Adrenal gland (tissue), 5 donors: ENCODE results near the gene PRKCA.

Experiments used
- POLR2A ChIP-seq, 2 donors: fragments of 450-650 bp; IDR thresholded peaks; one replicate each; pipeline ENCODE4 v1.6.1; 2017; ENCODE audit warnings: antibody characterized with exemption in 2 of 2, mild to moderate bottlenecking in 2 of 2, moderate library complexity in 1 of 2
- TF ChIP-seq, protein P1 (sequence below), 6 experiments: fragments of 450-650 bp in 4 of 6; fragments of 200-600 bp in 2 of 6; sonication (generic) in 1 of 6; IDR thresholded peaks; 1 replicate in 5 of 6; 2 replicates in 1 of 6; pipeline versions ENCODE4 v1.5.1 to v1.8.0; 2016 to 2021; ENCODE audit warnings: antibody characterized with exemption in 6 of 6, mild to moderate bottlenecking in 2 of 6, moderate library complexity in 1 of 6
- donor health status: DM: no; HTN: no; CAD: no.

DNA sequence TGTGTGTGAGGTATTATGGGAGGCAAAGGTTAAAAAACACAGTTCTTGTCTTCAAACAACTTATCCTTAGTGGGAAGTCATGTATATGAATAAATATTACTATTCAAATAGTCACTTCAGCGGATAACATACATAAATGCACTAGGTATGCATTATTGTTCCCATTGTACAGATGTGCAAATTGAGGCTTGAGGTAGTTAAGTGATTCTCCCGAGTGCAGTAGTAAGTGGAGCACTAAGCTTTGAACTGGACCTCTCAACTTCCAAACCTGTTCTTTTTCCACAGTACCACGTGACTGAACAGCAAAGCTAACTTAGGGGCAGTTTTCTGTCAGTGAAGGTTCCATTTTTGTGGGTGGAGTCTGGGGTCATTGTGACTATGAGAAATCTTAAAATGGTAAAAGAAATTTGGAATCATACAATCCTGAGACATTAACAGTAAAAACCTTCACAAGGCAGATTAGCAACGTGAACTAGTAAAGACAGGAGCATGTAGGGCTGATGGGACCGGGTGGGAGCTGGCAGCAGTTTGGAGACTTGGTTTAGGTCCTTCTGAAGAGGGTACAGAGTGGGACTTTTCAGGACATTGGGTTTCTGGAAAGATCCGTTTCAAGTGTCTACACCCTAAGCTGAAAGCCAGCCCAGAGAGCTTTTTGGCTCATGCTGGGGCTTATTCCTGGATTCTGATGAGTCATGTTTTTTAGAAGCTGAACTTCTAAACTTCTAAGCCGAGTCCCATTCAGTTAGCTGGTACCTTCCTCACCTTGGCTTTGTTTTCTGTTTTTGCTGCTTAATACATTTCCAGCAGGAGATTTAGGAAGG, 204.9 kb downstream of the PRKCA start:
- no peak for TF ChIP-seq POLR2A (IDR thresholded peaks at IDR 0.05)
- TF ChIP-seq, protein P1, sequence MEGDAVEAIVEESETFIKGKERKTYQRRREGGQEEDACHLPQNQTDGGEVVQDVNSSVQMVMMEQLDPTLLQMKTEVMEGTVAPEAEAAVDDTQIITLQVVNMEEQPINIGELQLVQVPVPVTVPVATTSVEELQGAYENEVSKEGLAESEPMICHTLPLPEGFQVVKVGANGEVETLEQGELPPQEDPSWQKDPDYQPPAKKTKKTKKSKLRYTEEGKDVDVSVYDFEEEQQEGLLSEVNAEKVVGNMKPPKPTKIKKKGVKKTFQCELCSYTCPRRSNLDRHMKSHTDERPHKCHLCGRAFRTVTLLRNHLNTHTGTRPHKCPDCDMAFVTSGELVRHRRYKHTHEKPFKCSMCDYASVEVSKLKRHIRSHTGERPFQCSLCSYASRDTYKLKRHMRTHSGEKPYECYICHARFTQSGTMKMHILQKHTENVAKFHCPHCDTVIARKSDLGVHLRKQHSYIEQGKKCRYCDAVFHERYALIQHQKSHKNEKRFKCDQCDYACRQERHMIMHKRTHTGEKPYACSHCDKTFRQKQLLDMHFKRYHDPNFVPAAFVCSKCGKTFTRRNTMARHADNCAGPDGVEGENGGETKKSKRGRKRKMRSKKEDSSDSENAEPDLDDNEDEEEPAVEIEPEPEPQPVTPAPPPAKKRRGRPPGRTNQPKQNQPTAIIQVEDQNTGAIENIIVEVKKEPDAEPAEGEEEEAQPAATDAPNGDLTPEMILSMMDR (IDR thresholded peaks at IDR 0.05): no peak
